HCT116 (cell line): ENCODE measurements around the gene CRMP1. TPM values are rescaled to one million over a fixed set of nuclear protein-coding genes. Genes with fewer than 3 reads are reported as not detected.

Experiments used
- ATAC-seq: fragments of 200-7000 bp; cut with Tn5 transposase; 2 replicates; pipeline ENCODE4 v1.9.1; 2020; ENCODE audit warnings: mild to moderate bottlenecking, moderate library complexity
- BruUV-seq: library from RNA; stranded (reverse); fragments of 400-500 nt; replicated peaks from 2 replicates; lab custom pipeline; 2021; lab: Mats Ljungman, UMichigan
- CTCF ChIA-PET: fragments of 300-600 bp; sonication (Branson Sonifier 250); formaldehyde crosslinking; loops from one replicate; lab custom pipeline; 2021; ENCODE audit warnings: antibody characterized with exemption; lab: Charles Lee
- POLR2A ChIA-PET: fragments of 300-600, 350-600 bp; sonication (Branson Sonifier 250); formaldehyde crosslinking; loops from one replicate; lab custom pipeline; 2021; ENCODE audit warnings: antibody characterized with exemption; lab: Charles Lee
- RAD21 ChIA-PET, 2 experiments: fragments of 300-600 bp; sonication (Branson Sonifier 250); formaldehyde crosslinking; loops; one replicate each; lab custom pipeline; 2023; ENCODE audit warnings: low total read pairs in 2 of 2; ENCODE audit not compliant: uncharacterized antibody in 2 of 2, unreplicated experiment in 2 of 2, low non-redundant PET in 1 of 2; lab: Charles Lee
- DNase-seq: peaks from one replicate; pipeline ENCODE4 v3.0.0-alpha.2; 2010; ENCODE audit warnings: low read depth, low spot score
- H2AFZ ChIP-seq: fragments of 200-600 bp; shearing (Covaris generic), sonication (generic); 2 replicates; pipeline ENCODE4 v1.6.1; 2017; ENCODE audit warnings: low read depth, mixed run types, mixed read lengths, antibody characterized with exemption, low read length; ENCODE audit not compliant: poor library complexity, severe bottlenecking
- H3K27ac ChIP-seq: 2 replicates; pipeline ENCODE4 v1.5.1; 2012; ENCODE audit warnings: low read depth, low read length
- H3K27me3 ChIP-seq: fragments of 200-600 bp; sonication (generic); 2 replicates; pipeline ENCODE4 v1.6.1; 2016; ENCODE audit warnings: mixed run types, low read length, mixed read lengths; ENCODE audit not compliant: insufficient read depth
- H3K36me3 ChIP-seq, 2 experiments: fragments of 200-500 bp in 1 of 2; fragments of 200-600 bp in 1 of 2; sonication (Bioruptor generic) in 1 of 2; sonication (generic) in 1 of 2; 2 replicates each; pipeline versions ENCODE4 v1.5.1 to v1.6.1; 2014 to 2016; ENCODE audit warnings: low read length in 2 of 2, inconsistent platforms in 1 of 2, mixed read lengths in 1 of 2, mixed run types in 1 of 2; ENCODE audit not compliant: insufficient read depth in 2 of 2, control insufficient read depth in 1 of 2
- H3K4me1 ChIP-seq, 2 experiments: fragments of 200-600 bp in 1 of 2; sonication (generic) in 1 of 2; 2 replicates each; pipeline versions ENCODE4 v1.5.1 to v1.6.1; 2012 to 2017; ENCODE audit warnings: low read length in 2 of 2, inconsistent platforms in 1 of 2, mild to moderate bottlenecking in 1 of 2, mixed read lengths in 1 of 2, mixed run types in 1 of 2, moderate library complexity in 1 of 2; ENCODE audit not compliant: insufficient read depth in 2 of 2, control insufficient read depth in 1 of 2
- H3K4me2 ChIP-seq: fragments of 200-600 bp; sonication (generic); 2 replicates; pipeline ENCODE4 v1.6.1; 2017; ENCODE audit warnings: mixed run types, low read length, mixed read lengths
- H3K4me3 ChIP-seq, 2 experiments: fragments of 200-600 bp in 1 of 2; sonication (generic) in 1 of 2; replicated peaks in 1 of 2; 2 replicates each; pipeline ENCODE4 v1.5.1; 2011 to 2016; ENCODE audit warnings: low read length in 2 of 2, control low read depth in 1 of 2, low read depth in 1 of 2, mild to moderate bottlenecking in 1 of 2, mixed read lengths in 1 of 2, mixed run types in 1 of 2
- H3K79me2 ChIP-seq: fragments of 200-600 bp; sonication (generic); 2 replicates; pipeline ENCODE4 v1.6.1; 2017; ENCODE audit warnings: mild to moderate bottlenecking, mixed run types, low read length, moderate library complexity, mixed read lengths; ENCODE audit not compliant: insufficient read depth
- H3K9ac ChIP-seq: fragments of 200-600 bp; sonication (generic); 2 replicates; pipeline ENCODE4 v1.6.1; 2016; ENCODE audit warnings: low read length, mixed read lengths
- H3K9me2 ChIP-seq: fragments of 200-600 bp; sonication (generic), shearing (Covaris generic); 2 replicates; pipeline ENCODE4 v1.6.1; 2017; ENCODE audit warnings: mixed run types, mild to moderate bottlenecking, moderate library complexity; ENCODE audit not compliant: insufficient read depth
- H3K9me3 ChIP-seq, 2 experiments: fragments of 200-500 bp in 1 of 2; fragments of 200-600 bp in 1 of 2; sonication (Bioruptor generic) in 1 of 2; sonication (generic) in 1 of 2; 2 replicates each; pipeline ENCODE4 v1.6.1; 2014 to 2017; ENCODE audit warnings: low read length in 2 of 2, mixed read lengths in 2 of 2, inconsistent platforms in 1 of 2, low read depth in 1 of 2, mild to moderate bottlenecking in 1 of 2, mixed run types in 1 of 2, moderate library complexity in 1 of 2; ENCODE audit not compliant: control insufficient read depth in 1 of 2, insufficient read depth in 1 of 2
- H4K20me1 ChIP-seq: fragments of 200-600 bp; sonication (generic), shearing (Covaris generic); 2 replicates; pipeline ENCODE4 v1.6.1; 2017; ENCODE audit warnings: mixed run types, mild to moderate bottlenecking, moderate library complexity; ENCODE audit not compliant: insufficient read depth
- CBX3 ChIP-seq: IDR thresholded peaks from 2 replicates; pipeline ENCODE4 v1.6.1; 2012; ENCODE audit warnings: low read depth
- CEBPB ChIP-seq: IDR thresholded peaks from 2 replicates; pipeline ENCODE4 v1.6.1; 2012; ENCODE audit warnings: low read depth
- CTCF ChIP-seq, 3 experiments: fragments of 200-600 bp in 1 of 3; sonication (generic) in 1 of 3; IDR thresholded peaks in 2 of 3; conservative IDR thresholded peaks in 1 of 3; 2 replicates each; pipeline ENCODE4 v1.5.1; 2012 to 2017; ENCODE audit warnings: low read depth in 2 of 3, low read length in 2 of 3, antibody characterized with exemption in 1 of 3, borderline replicate concordance in 1 of 3, control low read depth in 1 of 3, mild to moderate bottlenecking in 1 of 3, mixed read lengths in 1 of 3, mixed run types in 1 of 3, moderate library complexity in 1 of 3; ENCODE audit not compliant: insufficient read depth in 1 of 3
- EGR1 ChIP-seq: IDR thresholded peaks from 2 replicates; pipeline ENCODE4 v1.6.1; 2012; ENCODE audit warnings: low read depth
- EZH2 ChIP-seq: fragments of 200-600 bp; sonication (generic); IDR thresholded peaks from 2 replicates; pipeline ENCODE4 v1.6.1; 2017; ENCODE audit warnings: antibody characterized with exemption, mixed run types
- EZH2phosphoT487 ChIP-seq: fragments of 200-600 bp; IDR thresholded peaks from 2 replicates; pipeline ENCODE4 v1.6.1; 2018; ENCODE audit warnings: antibody characterized with exemption, borderline replicate concordance
- FOSL1 ChIP-seq: IDR thresholded peaks from 2 replicates; pipeline ENCODE4 v1.6.1; 2012; ENCODE audit warnings: low read depth
- RAD21 ChIP-seq: IDR thresholded peaks from 2 replicates; pipeline ENCODE4 v1.6.1; 2012; ENCODE audit warnings: low read depth, mild to moderate bottlenecking
- SIN3A ChIP-seq: IDR thresholded peaks from 2 replicates; pipeline ENCODE4 v1.6.1; 2012; ENCODE audit warnings: low read depth
- SRF ChIP-seq: IDR thresholded peaks from 2 replicates; pipeline ENCODE4 v1.6.1; 2012; ENCODE audit warnings: low read depth
- TCF7L2 ChIP-seq: IDR thresholded peaks from 2 replicates; pipeline ENCODE4 v1.7.0; 2011; ENCODE audit warnings: borderline replicate concordance, inconsistent platforms; ENCODE audit not compliant: insufficient read depth, insufficient read length; ENCODE audit errors: extremely low read depth
- ZFX ChIP-seq: fragments of 450-650 bp; IDR thresholded peaks from 2 replicates; pipeline ENCODE4 v1.6.1; 2017
- ZNF274 ChIP-seq: fragments of 200-500 bp; sonication (Bioruptor generic); IDR thresholded peaks from 2 replicates; pipeline ENCODE4 v1.6.1; 2014; ENCODE audit warnings: mild to moderate bottlenecking, low read depth, low read length, inconsistent platforms
- intact Hi-C: fragments of 100-400 bp; cut with micrococcal nuclease; formaldehyde crosslinking; loops from 2 replicates; pipeline ENCODE4 v1.10.0; 2022
- total RNA-seq: library from RNA; stranded (reverse); gene quantifications from one replicate; pipeline ENCODE4 v1.2.1, GENCODE V29; 2021; ENCODE audit not compliant: unreplicated experiment
- TF ChIP-seq, protein P1 (sequence below): IDR thresholded peaks from 2 replicates; pipeline ENCODE4 v1.6.1; 2012; ENCODE audit warnings: low read depth

The CRMP1 gene
- total RNA-seq, 1 experiment from 2014 or later: not detected

DNA sequence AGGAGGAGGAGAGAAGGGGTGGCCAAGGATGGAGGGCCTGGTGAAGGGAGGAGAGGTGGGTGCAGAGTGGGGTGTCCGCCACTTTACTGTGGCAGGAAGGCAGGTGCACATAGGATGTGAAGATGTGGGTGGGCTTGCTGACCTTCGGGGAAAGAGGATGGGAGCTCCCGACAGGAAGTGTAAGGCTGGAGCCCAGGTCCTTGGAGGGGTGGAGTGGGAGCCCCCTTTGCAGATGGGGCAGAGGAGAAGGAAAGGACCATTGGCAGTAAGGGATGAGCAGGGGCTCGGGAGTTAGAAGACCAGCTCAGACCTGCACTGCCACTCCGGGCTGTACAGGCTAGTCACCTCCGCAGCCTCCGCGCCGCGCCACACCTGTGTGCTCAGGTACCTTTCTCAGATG, 92.4 kb downstream of the CRMP1 start:
- no peaks in the 10 kb centered on the region for H3K79me2 ChIP-seq
- H3K9ac ChIP-seq: no peak overlapping the region
- H2AFZ ChIP-seq: no peak overlapping the region
- ChIA-PET RAD21 (no interaction called here), CTCF (no interaction called here), POLR2A (no interaction called here)
- H3K4me2 ChIP-seq: no peak overlapping the region
- H3K4me3 ChIP-seq: no peak overlapping the region
- ATAC-seq: no peak
- no peak overlapping the region for H3K27ac ChIP-seq
- peaks cover 3% of the 10 kb centered on the region; the same call in 1 of the 2 replicates for H3K27me3 ChIP-seq
- no peak for TF ChIP-seq CEBPB
- no peak for TF ChIP-seq CTCF (IDR thresholded peaks at IDR 0.05 in 2 of 3, conservative IDR thresholded peaks at IDR 0.05 in 1 of 3; ENCODE audit: borderline replicate concordance in 1 of 3, insufficient read depth in 1 of 3, low read depth in 2 of 3, low read length in 2 of 3)
- TF ChIP-seq RAD21: no peak
- TF ChIP-seq SIN3A: no peak
- TF ChIP-seq EZH2: no peak
- no peak for TF ChIP-seq EZH2phosphoT487
- TF ChIP-seq, protein P1, sequence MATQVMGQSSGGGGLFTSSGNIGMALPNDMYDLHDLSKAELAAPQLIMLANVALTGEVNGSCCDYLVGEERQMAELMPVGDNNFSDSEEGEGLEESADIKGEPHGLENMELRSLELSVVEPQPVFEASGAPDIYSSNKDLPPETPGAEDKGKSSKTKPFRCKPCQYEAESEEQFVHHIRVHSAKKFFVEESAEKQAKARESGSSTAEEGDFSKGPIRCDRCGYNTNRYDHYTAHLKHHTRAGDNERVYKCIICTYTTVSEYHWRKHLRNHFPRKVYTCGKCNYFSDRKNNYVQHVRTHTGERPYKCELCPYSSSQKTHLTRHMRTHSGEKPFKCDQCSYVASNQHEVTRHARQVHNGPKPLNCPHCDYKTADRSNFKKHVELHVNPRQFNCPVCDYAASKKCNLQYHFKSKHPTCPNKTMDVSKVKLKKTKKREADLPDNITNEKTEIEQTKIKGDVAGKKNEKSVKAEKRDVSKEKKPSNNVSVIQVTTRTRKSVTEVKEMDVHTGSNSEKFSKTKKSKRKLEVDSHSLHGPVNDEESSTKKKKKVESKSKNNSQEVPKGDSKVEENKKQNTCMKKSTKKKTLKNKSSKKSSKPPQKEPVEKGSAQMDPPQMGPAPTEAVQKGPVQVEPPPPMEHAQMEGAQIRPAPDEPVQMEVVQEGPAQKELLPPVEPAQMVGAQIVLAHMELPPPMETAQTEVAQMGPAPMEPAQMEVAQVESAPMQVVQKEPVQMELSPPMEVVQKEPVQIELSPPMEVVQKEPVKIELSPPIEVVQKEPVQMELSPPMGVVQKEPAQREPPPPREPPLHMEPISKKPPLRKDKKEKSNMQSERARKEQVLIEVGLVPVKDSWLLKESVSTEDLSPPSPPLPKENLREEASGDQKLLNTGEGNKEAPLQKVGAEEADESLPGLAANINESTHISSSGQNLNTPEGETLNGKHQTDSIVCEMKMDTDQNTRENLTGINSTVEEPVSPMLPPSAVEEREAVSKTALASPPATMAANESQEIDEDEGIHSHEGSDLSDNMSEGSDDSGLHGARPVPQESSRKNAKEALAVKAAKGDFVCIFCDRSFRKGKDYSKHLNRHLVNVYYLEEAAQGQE: no peak
- TF ChIP-seq SRF: no peak
- no peak for TF ChIP-seq ZFX
- no peak for TF ChIP-seq EGR1
- TF ChIP-seq FOSL1: no peak
- TF ChIP-seq CBX3: no peak
- TF ChIP-seq TCF7L2: no peak
- TF ChIP-seq ZNF274: no peak
- no peak for DNase-seq
- intact Hi-C loops: no loop called here
- H3K36me3 ChIP-seq: no peaks in the 10 kb centered on the region
- no TSS peak for BruUV-seq
- H3K9me2 ChIP-seq: no peaks in the 10 kb centered on the region
- H4K20me1 ChIP-seq: no peaks in the 10 kb centered on the region
- no peaks in the 10 kb centered on the region for H3K9me3 ChIP-seq
- H3K4me1 ChIP-seq: no peaks in the 10 kb centered on the region
